Osteoblast (primary cell): ENCODE results near the gene TMEM92. TPM values are rescaled to one million over a fixed set of nuclear protein-coding genes. Genes with fewer than 3 reads are reported as not detected.

Experiments used
- DNase-seq: peaks from one replicate; pipeline ENCODE4 v3.0.0; 2011; ENCODE audit warnings: low spot score, mixed read lengths; ENCODE audit not compliant: insufficient read length; ENCODE audit errors: missing footprints
- H2AFZ ChIP-seq: 2 replicates; pipeline ENCODE4 v1.6.0; 2011; ENCODE audit warnings: mild to moderate bottlenecking, low read length
- H3K27ac ChIP-seq: 2 replicates; pipeline ENCODE4 v1.5.1; 2011; ENCODE audit warnings: mild to moderate bottlenecking, low read depth, low read length, moderate library complexity
- H3K27me3 ChIP-seq: 2 replicates; pipeline ENCODE4 v1.6.0; 2012; ENCODE audit warnings: mild to moderate bottlenecking, control low read depth, inconsistent platforms, low read length, moderate library complexity; ENCODE audit not compliant: insufficient read depth
- H3K36me3 ChIP-seq: 2 replicates; pipeline ENCODE4 v1.5.1; 2011; ENCODE audit warnings: mild to moderate bottlenecking, low read length, control low read depth, moderate library complexity; ENCODE audit not compliant: insufficient read depth
- H3K4me1 ChIP-seq: 2 replicates; pipeline ENCODE4 v1.5.1; 2011; ENCODE audit warnings: mild to moderate bottlenecking, low read length, control low read depth, moderate library complexity; ENCODE audit not compliant: insufficient read depth
- H3K4me2 ChIP-seq: 2 replicates; pipeline ENCODE4 v1.6.0; 2011; ENCODE audit warnings: mild to moderate bottlenecking, low read length; ENCODE audit not compliant: insufficient read depth
- H3K4me3 ChIP-seq: fragments of 200-600 bp; sonication (generic); 3 replicates; pipeline ENCODE4 v1.5.1; 2012; ENCODE audit warnings: mild to moderate bottlenecking, low read length, inconsistent platforms; ENCODE audit not compliant: insufficient read depth
- H3K79me2 ChIP-seq: 2 replicates; pipeline ENCODE4 v1.6.0; 2012; ENCODE audit warnings: mild to moderate bottlenecking, low read length, control low read depth, inconsistent platforms; ENCODE audit not compliant: insufficient read depth
- H3K9me3 ChIP-seq: 2 replicates; pipeline ENCODE4 v1.5.1; 2011; ENCODE audit warnings: low read depth, low read length, control low read depth
- H4K20me1 ChIP-seq: 2 replicates; pipeline ENCODE4 v1.6.0; 2012; ENCODE audit warnings: mild to moderate bottlenecking, low read length, control low read depth; ENCODE audit not compliant: insufficient read depth
- CTCF ChIP-seq: IDR thresholded peaks from 2 replicates; pipeline ENCODE4 v1.5.1; 2011; ENCODE audit warnings: mild to moderate bottlenecking, low read depth, low read length, moderate library complexity; ENCODE audit errors: extremely low read depth
- total RNA-seq: library from RNA; depleted of rRNA; stranded (reverse); fragments of >200 nt; gene quantifications from 2 replicates; pipeline ENCODE4 v1.2.3, GENCODE V29; 2012

The TMEM92 gene
- total RNA-seq, 1 donor: 0.36 TPM

- Histone ChIP-seq H3K9me3 (no peaks in the 10 kb centered on the region), H3K27me3 (peaks cover 23% of the 10 kb centered on the region), H3K4me3 (no peak overlapping the region), H3K27ac (no peak overlapping the region), H3K36me3 (no peaks in the 10 kb centered on the region), H3K79me2 (no peaks in the 10 kb centered on the region), H4K20me1 (no peaks in the 10 kb centered on the region), H3K4me1 (no peaks in the 10 kb centered on the region), H3K4me2 (no peak overlapping the region), H2AFZ (no peak overlapping the region)
- no peak for DNase-seq
- no peak for TF ChIP-seq CTCF
These were observed 36.3 kb downstream of the TMEM92 start for GRCh38 chr17:50310455-50311111.

- Histone ChIP-seq H3K27ac (no peak overlapping the region), H3K4me1 (no peaks in the 10 kb centered on the region), H4K20me1 (no peaks in the 10 kb centered on the region), H3K4me3 (no peak overlapping the region), H3K4me2 (no peak overlapping the region), H3K9me3 (no peaks in the 10 kb centered on the region), H3K27me3 (peaks cover 23% of the 10 kb centered on the region), H2AFZ (no peak overlapping the region), H3K36me3 (no peaks in the 10 kb centered on the region), H3K79me2 (no peaks in the 10 kb centered on the region)
- no peak for DNase-seq
- TF ChIP-seq CTCF: no peak
These were observed 36.8 kb downstream of the TMEM92 start for GRCh38 chr17:50311112-50311460.

GRCh38 chr17:50311483-50311882, 37.2 kb downstream of the TMEM92 start:
- Histone ChIP-seq H2AFZ (no peak overlapping the region), H3K9me3 (no peaks in the 10 kb centered on the region), H3K4me3 (no peak overlapping the region), H4K20me1 (no peaks in the 10 kb centered on the region), H3K27ac (no peak overlapping the region), H3K27me3 (peaks cover 23% of the 10 kb centered on the region), H3K4me2 (no peak overlapping the region), H3K4me1 (no peaks in the 10 kb centered on the region), H3K79me2 (no peaks in the 10 kb centered on the region), H3K36me3 (no peaks in the 10 kb centered on the region)
- no peak for DNase-seq
- no peak for TF ChIP-seq CTCF

- no peak overlapping the region for H2AFZ ChIP-seq
- no peak overlapping the region for H3K27ac ChIP-seq
- H3K4me3 ChIP-seq: no peak overlapping the region
- H3K9me3 ChIP-seq: no peaks in the 10 kb centered on the region
- no peaks in the 10 kb centered on the region for H4K20me1 ChIP-seq
- H3K4me2 ChIP-seq: no peak overlapping the region
- no peaks in the 10 kb centered on the region for H3K36me3 ChIP-seq
- no peaks in the 10 kb centered on the region for H3K4me1 ChIP-seq
- H3K79me2 ChIP-seq: no peaks in the 10 kb centered on the region
- no peak for TF ChIP-seq CTCF
- peaks cover 27% of the 10 kb centered on the region for H3K27me3 ChIP-seq
- DNase-seq: no peak
These were observed 38.0 kb downstream of the TMEM92 start for GRCh38 chr17:50312308-50312707.
